ENCODE results near the gene COTL1.

Gene COTL1

DNA sequence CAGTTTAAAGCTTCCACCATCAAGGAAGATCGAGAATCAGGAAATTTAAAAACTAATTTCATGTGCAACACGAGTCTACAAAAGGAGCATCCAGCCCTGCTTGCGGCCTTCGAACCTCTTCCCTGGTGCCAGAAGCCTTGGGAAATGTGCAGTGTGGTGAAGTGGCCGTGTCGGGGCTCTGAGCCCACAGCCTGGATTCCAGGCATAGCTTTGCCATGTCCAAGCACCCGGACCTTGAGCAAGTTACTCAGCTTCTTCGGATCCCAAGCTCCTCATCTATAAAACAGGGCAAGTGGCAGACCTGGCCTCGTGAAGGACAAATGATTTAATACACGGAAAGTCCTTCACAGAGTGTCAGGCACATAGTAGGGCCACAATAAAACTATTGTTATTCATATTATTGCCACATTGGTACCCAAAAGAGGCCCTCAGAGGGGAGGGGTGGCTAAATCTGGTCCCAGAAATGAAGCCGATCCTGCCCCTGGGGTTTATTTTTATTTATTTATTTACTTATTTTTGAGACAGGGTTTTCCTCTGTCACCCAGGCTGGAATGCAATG, 34.8 kb downstream of the COTL1 start:
- no peak for TF ChIP-seq EZH2phosphoT487 (IDR thresholded peaks at IDR 0.05; ENCODE audit: borderline replicate concordance)
- TF ChIP-seq, protein P1, sequence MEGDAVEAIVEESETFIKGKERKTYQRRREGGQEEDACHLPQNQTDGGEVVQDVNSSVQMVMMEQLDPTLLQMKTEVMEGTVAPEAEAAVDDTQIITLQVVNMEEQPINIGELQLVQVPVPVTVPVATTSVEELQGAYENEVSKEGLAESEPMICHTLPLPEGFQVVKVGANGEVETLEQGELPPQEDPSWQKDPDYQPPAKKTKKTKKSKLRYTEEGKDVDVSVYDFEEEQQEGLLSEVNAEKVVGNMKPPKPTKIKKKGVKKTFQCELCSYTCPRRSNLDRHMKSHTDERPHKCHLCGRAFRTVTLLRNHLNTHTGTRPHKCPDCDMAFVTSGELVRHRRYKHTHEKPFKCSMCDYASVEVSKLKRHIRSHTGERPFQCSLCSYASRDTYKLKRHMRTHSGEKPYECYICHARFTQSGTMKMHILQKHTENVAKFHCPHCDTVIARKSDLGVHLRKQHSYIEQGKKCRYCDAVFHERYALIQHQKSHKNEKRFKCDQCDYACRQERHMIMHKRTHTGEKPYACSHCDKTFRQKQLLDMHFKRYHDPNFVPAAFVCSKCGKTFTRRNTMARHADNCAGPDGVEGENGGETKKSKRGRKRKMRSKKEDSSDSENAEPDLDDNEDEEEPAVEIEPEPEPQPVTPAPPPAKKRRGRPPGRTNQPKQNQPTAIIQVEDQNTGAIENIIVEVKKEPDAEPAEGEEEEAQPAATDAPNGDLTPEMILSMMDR (conservative IDR thresholded peaks at IDR 0.05; ENCODE audit: low read length) = no peak

DNA sequence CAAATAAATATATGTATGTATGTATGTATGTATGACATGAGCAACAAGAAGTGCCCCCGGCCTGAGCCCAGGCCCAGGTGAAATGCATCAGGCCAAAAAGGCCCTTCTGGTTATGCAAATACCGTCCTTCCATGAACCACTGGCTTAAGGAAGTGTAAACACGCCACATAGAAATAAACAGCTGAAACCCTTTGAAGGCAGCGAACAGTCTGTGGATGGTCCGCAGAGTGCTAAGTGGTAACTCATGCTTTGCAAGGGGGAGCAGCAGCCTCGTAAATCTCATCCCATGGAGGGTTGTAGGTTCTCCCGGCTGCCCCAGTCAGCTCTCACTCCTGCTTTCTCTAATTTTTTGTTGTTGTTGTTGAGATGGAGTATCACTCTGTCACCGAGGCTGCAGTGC, 36.7 kb downstream of the COTL1 start:
- Histone ChIP-seq H2AFZ (ENCODE audit: low read length) (no peak overlapping the region), H3K9me2 (replicated peaks; ENCODE audit: low read depth, low read length) (no peaks in the 10 kb centered on the region), H4K20me1 (ENCODE audit: insufficient read depth, low read length, poor library complexity, severe bottlenecking) (no peaks in the 10 kb centered on the region), H3K9ac (ENCODE audit: low read depth, low read length, poor library complexity, severe bottlenecking) (no peak overlapping the region), H3K4me2 (ENCODE audit: low read depth, low read length, poor library complexity, severe bottlenecking) (no peak overlapping the region), H3K9me3 (ENCODE audit: insufficient read depth, low read depth, low read length) (no peaks in the 10 kb centered on the region), H3K4me1 (ENCODE audit: insufficient read depth, low read length, poor library complexity, severe bottlenecking) (no peaks in the 10 kb centered on the region), H3K27me3 (ENCODE audit: insufficient read depth, low read length, poor library complexity, severe bottlenecking) (no peaks in the 10 kb centered on the region), H3F3A (ENCODE audit: low read depth) (no peaks in the 10 kb centered on the region), H3K79me2 (ENCODE audit: insufficient read depth, low read length) (no peaks in the 10 kb centered on the region), H3K36me3 (ENCODE audit: insufficient read depth, low read length) (no peaks in the 10 kb centered on the region), H3K4me3 (ENCODE audit: low read length, poor library complexity, severe bottlenecking) (no peak overlapping the region)
- TF ChIP-seq, protein P1 (conservative IDR thresholded peaks at IDR 0.05; ENCODE audit: low read length) = no peak
- no peak for TF ChIP-seq EZH2phosphoT487 (IDR thresholded peaks at IDR 0.05; ENCODE audit: borderline replicate concordance)

More for the DNA sequence above, 34.8 kb downstream of the COTL1 start:
- Histone ChIP-seq H3K9me2 (replicated peaks; ENCODE audit: low read depth, low read length) (no peaks in the 10 kb centered on the region), H2AFZ (ENCODE audit: low read length) (no peak overlapping the region), H3K9me3 (ENCODE audit: insufficient read depth, low read depth, low read length) (no peaks in the 10 kb centered on the region), H3K4me2 (ENCODE audit: low read depth, low read length, poor library complexity, severe bottlenecking) (no peak overlapping the region), H3K4me1 (ENCODE audit: insufficient read depth, low read length, poor library complexity, severe bottlenecking) (no peaks in the 10 kb centered on the region), H3K27me3 (ENCODE audit: insufficient read depth, low read length, poor library complexity, severe bottlenecking) (no peaks in the 10 kb centered on the region), H3K79me2 (ENCODE audit: insufficient read depth, low read length) (no peaks in the 10 kb centered on the region), H3F3A (ENCODE audit: low read depth) (no peaks in the 10 kb centered on the region), H3K4me3 (ENCODE audit: low read length, poor library complexity, severe bottlenecking) (no peak overlapping the region), H3K9ac (ENCODE audit: low read depth, low read length, poor library complexity, severe bottlenecking) (no peak overlapping the region), H4K20me1 (ENCODE audit: insufficient read depth, low read length, poor library complexity, severe bottlenecking) (no peaks in the 10 kb centered on the region), H3K36me3 (ENCODE audit: insufficient read depth, low read length) (no peaks in the 10 kb centered on the region)

DNA sequence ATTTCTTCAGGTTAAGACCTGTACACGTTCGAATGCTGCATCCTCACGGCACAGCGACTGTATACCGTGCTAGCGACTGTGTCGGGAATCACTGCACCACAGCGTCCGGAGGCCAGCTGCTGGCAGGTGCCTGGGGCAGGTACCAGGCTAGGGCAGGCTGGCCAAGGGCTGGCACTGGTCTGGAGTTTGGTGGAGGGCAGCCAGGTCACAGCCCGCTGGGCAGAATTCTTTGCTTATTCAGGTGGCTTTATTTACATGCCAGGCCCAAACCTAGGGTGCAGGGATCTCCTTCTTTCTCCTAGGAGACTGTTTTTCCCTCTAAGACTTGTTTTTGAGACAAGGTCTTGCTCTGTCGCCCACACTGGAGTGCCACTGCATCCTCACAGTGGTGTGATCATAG, 37.9 kb downstream of the COTL1 start:
- no peak overlapping the region for H3K9ac ChIP-seq (ENCODE audit: low read depth, low read length, poor library complexity, severe bottlenecking)
- no peaks in the 10 kb centered on the region for H3K79me2 ChIP-seq (ENCODE audit: insufficient read depth, low read length)
- TF ChIP-seq, protein P1 (conservative IDR thresholded peaks at IDR 0.05; ENCODE audit: low read length) = no peak
- TF ChIP-seq EZH2phosphoT487 (IDR thresholded peaks at IDR 0.05; ENCODE audit: borderline replicate concordance) = no peak
- no peak overlapping the region for H3K4me2 ChIP-seq (ENCODE audit: low read depth, low read length, poor library complexity, severe bottlenecking)
- H3K27me3 ChIP-seq (ENCODE audit: insufficient read depth, low read length, poor library complexity, severe bottlenecking) = no peaks in the 10 kb centered on the region
- H3F3A ChIP-seq (ENCODE audit: low read depth) = no peaks in the 10 kb centered on the region
- no peaks in the 10 kb centered on the region for H3K9me2 ChIP-seq (replicated peaks; ENCODE audit: low read depth, low read length)
- H4K20me1 ChIP-seq (ENCODE audit: insufficient read depth, low read length, poor library complexity, severe bottlenecking) = no peaks in the 10 kb centered on the region
- H3K4me3 ChIP-seq (ENCODE audit: low read length, poor library complexity, severe bottlenecking) = no peak overlapping the region
- H3K36me3 ChIP-seq (ENCODE audit: insufficient read depth, low read length) = no peaks in the 10 kb centered on the region
- no peaks in the 10 kb centered on the region for H3K4me1 ChIP-seq (ENCODE audit: insufficient read depth, low read length, poor library complexity, severe bottlenecking)
- no peak overlapping the region for H2AFZ ChIP-seq (ENCODE audit: low read length)
- H3K9me3 ChIP-seq (ENCODE audit: insufficient read depth, low read depth, low read length) = no peaks in the 10 kb centered on the region

All from Loucy (cell line).